Measurements from ENCODE around the gene ANKS6.

Gene ANKS6

GRCh38 chr9:98773721-98774120 lies 22.6 kb downstream of the ANKS6 start:
- H3K27ac Mint-ChIP-seq: no peak overlapping the region
- H3K4me1 Mint-ChIP-seq (ENCODE audit: low read depth): no peaks in the 10 kb centered on the region
- H3K4me3 Mint-ChIP-seq: no peak overlapping the region
- peaks cover 15% of the 10 kb centered on the region for H3K36me3 Mint-ChIP-seq
- H3K9me3 Mint-ChIP-seq (ENCODE audit: low read depth): no peaks in the 10 kb centered on the region
- H3K27me3 Mint-ChIP-seq: no peaks in the 10 kb centered on the region

- no peaks in the 10 kb centered on the region for H3K4me1 Mint-ChIP-seq (ENCODE audit: low read depth)
- H3K9me3 Mint-ChIP-seq (ENCODE audit: low read depth): no peaks in the 10 kb centered on the region
- no peak overlapping the region for H3K27ac Mint-ChIP-seq
- peaks cover 18% of the 10 kb centered on the region for H3K36me3 Mint-ChIP-seq
- H3K27me3 Mint-ChIP-seq: no peaks in the 10 kb centered on the region
- H3K4me3 Mint-ChIP-seq: no peak overlapping the region
Measured at GRCh38 chr9:98772364-98773155, 23.8 kb downstream of the ANKS6 start.

GRCh38 chr9:98771209-98771874 lies 25.0 kb downstream of the ANKS6 start:
- Mint-ChIP-seq H3K27ac (no peak overlapping the region), H3K4me3 (no peak overlapping the region), H3K36me3 (peaks cover 21% of the 10 kb centered on the region), H3K9me3 (ENCODE audit: low read depth) (no peaks in the 10 kb centered on the region), H3K27me3 (no peaks in the 10 kb centered on the region), H3K4me1 (ENCODE audit: low read depth) (no peaks in the 10 kb centered on the region)

GRCh38 chr9:98770717-98771116 lies 25.6 kb downstream of the ANKS6 start:
- H3K27ac Mint-ChIP-seq: no peak overlapping the region
- no peaks in the 10 kb centered on the region for H3K4me1 Mint-ChIP-seq (ENCODE audit: low read depth)
- H3K9me3 Mint-ChIP-seq (ENCODE audit: low read depth): no peaks in the 10 kb centered on the region
- H3K36me3 Mint-ChIP-seq: peaks cover 21% of the 10 kb centered on the region
- H3K4me3 Mint-ChIP-seq: no peak overlapping the region
- no peaks in the 10 kb centered on the region for H3K27me3 Mint-ChIP-seq

- H3K9me3 Mint-ChIP-seq (ENCODE audit: low read depth): peaks cover 6% of the 10 kb centered on the region
- H3K36me3 Mint-ChIP-seq: peaks cover 33% of the 10 kb centered on the region
- no peak overlapping the region for H3K27ac Mint-ChIP-seq
- no peaks in the 10 kb centered on the region for H3K27me3 Mint-ChIP-seq
- H3K4me1 Mint-ChIP-seq (ENCODE audit: low read depth): no peaks in the 10 kb centered on the region
- H3K4me3 Mint-ChIP-seq: no peak overlapping the region
Measured at GRCh38 chr9:98768344-98768743, 28.0 kb downstream of the ANKS6 start.

- no peaks in the 10 kb centered on the region for H3K27me3 Mint-ChIP-seq
- no peak overlapping the region for H3K4me3 Mint-ChIP-seq
- H3K9me3 Mint-ChIP-seq (ENCODE audit: low read depth): peaks cover 6% of the 10 kb centered on the region
- peaks cover 32% of the 10 kb centered on the region for H3K36me3 Mint-ChIP-seq
- H3K27ac Mint-ChIP-seq: no peak overlapping the region
- H3K4me1 Mint-ChIP-seq (ENCODE audit: low read depth): no peaks in the 10 kb centered on the region
Measured at GRCh38 chr9:98767915-98768314, 28.4 kb downstream of the ANKS6 start.

GRCh38 chr9:98767196-98767595 lies 29.2 kb downstream of the ANKS6 start:
- H3K4me1 Mint-ChIP-seq (ENCODE audit: low read depth): no peaks in the 10 kb centered on the region
- H3K27me3 Mint-ChIP-seq: no peaks in the 10 kb centered on the region
- peaks cover 35% of the 10 kb centered on the region for H3K36me3 Mint-ChIP-seq
- H3K9me3 Mint-ChIP-seq (ENCODE audit: low read depth): peaks cover 6% of the 10 kb centered on the region
- H3K27ac Mint-ChIP-seq: no peak overlapping the region
- no peak overlapping the region for H3K4me3 Mint-ChIP-seq

- peaks cover 33% of the 10 kb centered on the region for H3K36me3 Mint-ChIP-seq
- no peaks in the 10 kb centered on the region for H3K27me3 Mint-ChIP-seq
- H3K4me3 Mint-ChIP-seq: no peak overlapping the region
- H3K9me3 Mint-ChIP-seq (ENCODE audit: low read depth): peaks cover 6% of the 10 kb centered on the region
- no peaks in the 10 kb centered on the region for H3K4me1 Mint-ChIP-seq (ENCODE audit: low read depth)
- H3K27ac Mint-ChIP-seq: no peak overlapping the region
Measured at GRCh38 chr9:98766586-98766985, 29.8 kb downstream of the ANKS6 start.

GRCh38 chr9:98765256-98765655 lies 31.1 kb downstream of the ANKS6 start:
- peaks cover 6% of the 10 kb centered on the region for H3K9me3 Mint-ChIP-seq (ENCODE audit: low read depth)
- H3K27me3 Mint-ChIP-seq: no peaks in the 10 kb centered on the region
- peaks cover 33% of the 10 kb centered on the region for H3K36me3 Mint-ChIP-seq
- no peak overlapping the region for H3K4me3 Mint-ChIP-seq
- H3K4me1 Mint-ChIP-seq (ENCODE audit: low read depth): no peaks in the 10 kb centered on the region
- no peak overlapping the region for H3K27ac Mint-ChIP-seq

- Mint-ChIP-seq H3K4me1 (ENCODE audit: low read depth) (no peaks in the 10 kb centered on the region), H3K27me3 (no peaks in the 10 kb centered on the region), H3K4me3 (no peak overlapping the region), H3K9me3 (ENCODE audit: low read depth) (peaks cover 11% of the 10 kb centered on the region), H3K27ac (no peak overlapping the region), H3K36me3 (peaks cover 38% of the 10 kb centered on the region)
Measured at GRCh38 chr9:98763986-98764745, 32.2 kb downstream of the ANKS6 start.

GRCh38 chr9:98760231-98760630 lies 36.1 kb downstream of the ANKS6 start:
- H3K27me3 Mint-ChIP-seq: no peaks in the 10 kb centered on the region
- H3K9me3 Mint-ChIP-seq (ENCODE audit: low read depth): peaks cover 12% of the 10 kb centered on the region
- no peak overlapping the region for H3K4me3 Mint-ChIP-seq
- no peaks in the 10 kb centered on the region for H3K4me1 Mint-ChIP-seq (ENCODE audit: low read depth)
- H3K36me3 Mint-ChIP-seq: peaks cover 52% of the 10 kb centered on the region
- no peak overlapping the region for H3K27ac Mint-ChIP-seq

- Mint-ChIP-seq H3K27me3 (no peaks in the 10 kb centered on the region), H3K36me3 (peaks cover 45% of the 10 kb centered on the region), H3K9me3 (ENCODE audit: low read depth) (peaks cover 7% of the 10 kb centered on the region), H3K4me3 (no peak overlapping the region), H3K4me1 (ENCODE audit: low read depth) (no peaks in the 10 kb centered on the region), H3K27ac (no peak overlapping the region)
Measured at GRCh38 chr9:98755006-98755618, 41.2 kb downstream of the ANKS6 start.

GRCh38 chr9:98751210-98751609 lies 45.1 kb downstream of the ANKS6 start:
- H3K4me3 Mint-ChIP-seq: no peak overlapping the region
- no peaks in the 10 kb centered on the region for H3K9me3 Mint-ChIP-seq (ENCODE audit: low read depth)
- H3K4me1 Mint-ChIP-seq (ENCODE audit: low read depth): no peaks in the 10 kb centered on the region
- no peak overlapping the region for H3K27ac Mint-ChIP-seq
- no peaks in the 10 kb centered on the region for H3K27me3 Mint-ChIP-seq
- H3K36me3 Mint-ChIP-seq: peaks cover 33% of the 10 kb centered on the region

- Mint-ChIP-seq H3K36me3 (peaks cover 34% of the 10 kb centered on the region), H3K4me3 (no peak overlapping the region), H3K9me3 (ENCODE audit: low read depth) (no peaks in the 10 kb centered on the region), H3K4me1 (ENCODE audit: low read depth) (no peaks in the 10 kb centered on the region), H3K27me3 (no peaks in the 10 kb centered on the region), H3K27ac (no peak overlapping the region)
Measured at GRCh38 chr9:98750364-98751060, 45.8 kb downstream of the ANKS6 start.
